ENCODE data around the gene AKAP7.

DNA sequence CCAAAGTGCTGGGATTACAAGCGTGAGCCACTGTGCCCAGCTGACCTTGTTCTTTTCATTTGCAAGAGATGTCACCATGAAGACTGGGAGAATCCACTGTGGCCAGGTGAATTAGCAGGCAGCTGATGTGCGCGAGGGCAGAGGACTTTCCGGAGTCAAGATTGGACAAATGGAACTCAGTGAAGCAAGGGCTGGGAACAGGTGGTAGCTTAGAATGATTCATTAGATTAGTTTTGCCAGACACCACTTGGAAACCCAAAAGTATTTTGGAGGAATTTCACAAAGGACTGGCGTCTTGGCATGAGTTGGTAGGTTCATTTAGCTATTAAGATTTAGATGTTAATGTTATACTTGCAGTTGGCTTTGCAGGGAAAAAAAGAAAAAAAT, 4.7 kb upstream of the AKAP7 start:
- TF ChIP-seq, protein P1, sequence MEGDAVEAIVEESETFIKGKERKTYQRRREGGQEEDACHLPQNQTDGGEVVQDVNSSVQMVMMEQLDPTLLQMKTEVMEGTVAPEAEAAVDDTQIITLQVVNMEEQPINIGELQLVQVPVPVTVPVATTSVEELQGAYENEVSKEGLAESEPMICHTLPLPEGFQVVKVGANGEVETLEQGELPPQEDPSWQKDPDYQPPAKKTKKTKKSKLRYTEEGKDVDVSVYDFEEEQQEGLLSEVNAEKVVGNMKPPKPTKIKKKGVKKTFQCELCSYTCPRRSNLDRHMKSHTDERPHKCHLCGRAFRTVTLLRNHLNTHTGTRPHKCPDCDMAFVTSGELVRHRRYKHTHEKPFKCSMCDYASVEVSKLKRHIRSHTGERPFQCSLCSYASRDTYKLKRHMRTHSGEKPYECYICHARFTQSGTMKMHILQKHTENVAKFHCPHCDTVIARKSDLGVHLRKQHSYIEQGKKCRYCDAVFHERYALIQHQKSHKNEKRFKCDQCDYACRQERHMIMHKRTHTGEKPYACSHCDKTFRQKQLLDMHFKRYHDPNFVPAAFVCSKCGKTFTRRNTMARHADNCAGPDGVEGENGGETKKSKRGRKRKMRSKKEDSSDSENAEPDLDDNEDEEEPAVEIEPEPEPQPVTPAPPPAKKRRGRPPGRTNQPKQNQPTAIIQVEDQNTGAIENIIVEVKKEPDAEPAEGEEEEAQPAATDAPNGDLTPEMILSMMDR (IDR thresholded peaks at IDR 0.05), result no peak
- TF ChIP-seq EP300 (IDR thresholded peaks at IDR 0.05) (no peak), POLR2A (IDR thresholded peaks at IDR 0.05) (no peak), POLR2AphosphoS5 (IDR thresholded peaks at IDR 0.05) (no peak)

Measured in gastroesophageal sphincter (tissue), 3 donors.